Fibroblast of lung (primary cell): ENCODE measurements around the gene DOK3.

Source experiments
- CTCF ChIP-seq, 2 donors: IDR thresholded peaks in 1 of 2; conservative IDR thresholded peaks in 1 of 2; 1 replicate in 1 of 2; 2 replicates in 1 of 2; pipeline ENCODE4 v1.5.1; 2011 to 2012; ENCODE audit warnings: low read length in 2 of 2, control low read depth in 1 of 2, inconsistent platforms in 1 of 2, low read depth in 1 of 2, mild to moderate bottlenecking in 1 of 2
- EZH2 ChIP-seq: IDR thresholded peaks from 2 replicates; pipeline ENCODE4 v1.5.1; 2012; ENCODE audit warnings: low read length, control low read depth, mild to moderate bottlenecking; ENCODE audit errors: missing control alignments

GRCh38 chr5:177496070-177496726 is 13.4 kb downstream of the DOK3 start:
- TF ChIP-seq CTCF (conservative IDR thresholded peaks at IDR 0.05 in 1 of 2, IDR thresholded peaks at IDR 0.05 in 1 of 2; ENCODE audit: low read depth in 1 of 2, low read length in 2 of 2) (peak; percentile 27 to 47), EZH2 (no peak)
